Measurements from ENCODE around the gene TCF15.

The TCF15 gene

DNA sequence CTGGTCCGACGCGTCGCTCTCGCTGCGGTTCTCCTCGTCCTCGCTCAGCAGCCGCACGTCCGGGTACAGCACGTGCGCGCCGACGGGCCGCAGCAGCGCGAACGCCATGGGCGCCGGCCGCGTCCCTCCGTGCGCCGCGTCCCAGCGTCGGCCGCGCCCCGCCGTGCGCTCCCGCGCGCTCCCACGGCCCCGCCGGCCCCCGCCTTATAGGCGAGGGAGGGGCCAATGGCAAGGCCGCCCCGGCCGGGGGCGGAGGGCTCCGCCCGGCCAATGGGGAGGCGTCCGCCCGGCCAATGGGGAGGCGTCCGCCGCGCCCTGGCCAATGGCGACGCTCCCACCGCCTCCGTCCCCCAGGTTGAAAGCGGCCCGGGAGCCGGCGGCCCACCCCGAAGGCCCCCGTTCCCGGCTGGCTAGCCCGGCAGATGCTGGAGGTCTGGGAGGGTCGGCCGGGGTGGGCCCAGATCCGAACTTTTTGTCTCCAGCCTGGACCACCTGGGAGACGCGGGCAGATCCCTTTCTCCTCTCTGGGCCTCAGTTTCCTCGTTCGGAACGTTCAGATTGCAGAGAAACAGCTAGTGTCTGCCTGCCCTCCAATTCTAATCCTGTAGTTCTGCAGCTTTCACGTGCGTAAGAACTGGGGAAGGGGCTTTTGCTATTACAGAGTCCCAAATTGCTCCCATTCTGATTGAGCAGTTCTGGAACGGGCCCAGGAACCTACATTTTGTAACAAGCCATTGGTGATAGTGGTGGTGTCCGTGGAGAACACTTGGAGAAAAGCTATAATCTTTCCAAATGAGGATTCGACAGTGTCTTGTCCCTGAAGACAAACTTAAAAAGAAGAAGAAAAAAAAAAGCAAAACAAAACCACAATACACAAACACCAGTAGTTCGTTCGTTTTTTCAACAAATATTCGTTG lies at the start of gene TCF15:
Gene TCF15 (minus strand): TSS at position 180 of the 917 bp plus-strand sequence. CDS start 72 bp downstream, at position 108.
- peaks cover 0 to 52% (median 14%) of the 10 kb centered on the region in 5 donors for H3K4me1 ChIP-seq (ENCODE audit: control insufficient read depth in 5 of 5, insufficient read depth in 5 of 5, low read length in 5 of 5)
- H3K27ac ChIP-seq (ENCODE audit: low read depth, low read length) = peak within 1 kb of the TSS; percentile 63
- no peaks in the 10 kb centered on the region for H3K9me3 ChIP-seq (ENCODE audit: control insufficient read depth in 5 of 5, low read length in 5 of 5)
- H3K36me3 ChIP-seq (ENCODE audit: control insufficient read depth in 5 of 5, insufficient read depth in 5 of 5, low read length in 5 of 5) = no peaks in the 10 kb centered on the region
- H3K4me3 ChIP-seq (ENCODE audit: low read depth in 1 of 5, low read length in 5 of 5) = peak within 1 kb of the TSS; percentile 38 to 70 (median 65)
- peaks cover 30 to 53% (median 42%) of the 10 kb centered on the region in 5 donors for H3K27me3 ChIP-seq (ENCODE audit: control insufficient read depth in 5 of 5, insufficient read depth in 4 of 5, low read length in 5 of 5)
- peak within 1 kb of the TSS in 3 of 5 donors; percentile 19 to 77 (median 47) for H3K9ac ChIP-seq (ENCODE audit: low read length in 5 of 5)

DNA sequence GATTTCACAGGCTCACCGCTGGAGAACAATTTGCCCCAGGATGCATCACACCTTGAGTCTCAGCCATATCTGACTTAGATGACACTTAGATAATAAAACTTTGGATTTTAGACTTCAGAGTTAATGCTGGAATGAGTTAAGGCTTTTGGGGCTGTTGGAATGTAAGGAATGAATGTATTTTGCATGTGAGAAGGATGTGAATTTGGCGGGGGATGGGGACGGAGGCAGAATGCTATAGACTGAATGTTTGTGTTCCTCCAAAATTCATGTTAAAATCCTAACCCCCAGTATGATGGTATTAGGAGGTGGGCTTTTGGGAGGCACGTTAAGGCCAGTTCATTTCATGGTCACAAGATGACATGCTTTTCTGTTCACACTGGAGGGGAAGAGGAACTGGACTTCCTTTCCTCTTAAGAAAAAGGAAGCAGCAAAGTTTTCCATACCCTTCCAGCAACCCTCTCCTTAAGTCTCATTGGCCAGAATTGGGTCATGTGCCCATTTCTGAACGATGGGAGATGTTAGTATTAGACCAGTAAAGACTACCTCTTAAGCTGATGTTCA lies 48.7 kb upstream of the TCF15 start:
- H3K4me1 ChIP-seq (ENCODE audit: control insufficient read depth in 5 of 5, insufficient read depth in 5 of 5, low read length in 5 of 5) = peaks cover 2 to 40% (median 24%) of the 10 kb centered on the region in 5 donors
- no peak overlapping the region for H3K9ac ChIP-seq (ENCODE audit: low read length in 5 of 5)
- H3K4me3 ChIP-seq (ENCODE audit: low read depth in 1 of 5, low read length in 5 of 5) = no peak overlapping the region
- no peaks in the 10 kb centered on the region for H3K9me3 ChIP-seq (ENCODE audit: control insufficient read depth in 5 of 5, low read length in 5 of 5)
- H3K36me3 ChIP-seq (ENCODE audit: control insufficient read depth in 5 of 5, insufficient read depth in 5 of 5, low read length in 5 of 5) = no peaks in the 10 kb centered on the region
- H3K27me3 ChIP-seq (ENCODE audit: control insufficient read depth in 5 of 5, insufficient read depth in 4 of 5, low read length in 5 of 5) = peaks cover 18 to 47% (median 26%) of the 10 kb centered on the region in 5 donors
- no peak overlapping the region for H3K27ac ChIP-seq (ENCODE audit: low read depth, low read length)

- no peaks in the 10 kb centered on the region for H3K36me3 ChIP-seq (ENCODE audit: control insufficient read depth in 5 of 5, insufficient read depth in 5 of 5, low read length in 5 of 5)
- peaks cover 15 to 41% (median 21%) of the 10 kb centered on the region in 5 donors for H3K27me3 ChIP-seq (ENCODE audit: control insufficient read depth in 5 of 5, insufficient read depth in 4 of 5, low read length in 5 of 5)
- H3K4me1 ChIP-seq (ENCODE audit: control insufficient read depth in 5 of 5, insufficient read depth in 5 of 5, low read length in 5 of 5) = peaks cover 4 to 40% (median 24%) of the 10 kb centered on the region in 5 donors
Measured at GRCh38 chr20:658202-658601, 48.1 kb upstream of the TCF15 start.

GRCh38 chr20:655726-656624 lies 45.9 kb upstream of the TCF15 start:
- Histone ChIP-seq H3K9me3 (ENCODE audit: control insufficient read depth in 5 of 5, low read length in 5 of 5) (no peaks in the 10 kb centered on the region), H3K9ac (ENCODE audit: low read length in 5 of 5) (no peak overlapping the region), H3K4me3 (ENCODE audit: low read depth in 1 of 5, low read length in 5 of 5) (no peak overlapping the region), H3K27me3 (ENCODE audit: control insufficient read depth in 5 of 5, insufficient read depth in 4 of 5, low read length in 5 of 5) (peaks cover 0 to 19% (median 3%) of the 10 kb centered on the region in 5 donors), H3K4me1 (ENCODE audit: control insufficient read depth in 5 of 5, insufficient read depth in 5 of 5, low read length in 5 of 5) (peaks cover 12 to 46% (median 31%) of the 10 kb centered on the region in 5 donors), H3K27ac (ENCODE audit: low read depth, low read length) (no peak overlapping the region), H3K36me3 (ENCODE audit: control insufficient read depth in 5 of 5, insufficient read depth in 5 of 5, low read length in 5 of 5) (peaks cover 0 to under 1% (median 0%) of the 10 kb centered on the region in 5 donors)

More at GRCh38 chr20:658202-658601, 48.1 kb upstream of the TCF15 start:
- Histone ChIP-seq H3K9ac (ENCODE audit: low read length in 5 of 5) (no peak overlapping the region), H3K27ac (ENCODE audit: low read depth, low read length) (no peak overlapping the region), H3K4me3 (ENCODE audit: low read depth in 1 of 5, low read length in 5 of 5) (no peak overlapping the region), H3K9me3 (ENCODE audit: control insufficient read depth in 5 of 5, low read length in 5 of 5) (no peaks in the 10 kb centered on the region)

DNA sequence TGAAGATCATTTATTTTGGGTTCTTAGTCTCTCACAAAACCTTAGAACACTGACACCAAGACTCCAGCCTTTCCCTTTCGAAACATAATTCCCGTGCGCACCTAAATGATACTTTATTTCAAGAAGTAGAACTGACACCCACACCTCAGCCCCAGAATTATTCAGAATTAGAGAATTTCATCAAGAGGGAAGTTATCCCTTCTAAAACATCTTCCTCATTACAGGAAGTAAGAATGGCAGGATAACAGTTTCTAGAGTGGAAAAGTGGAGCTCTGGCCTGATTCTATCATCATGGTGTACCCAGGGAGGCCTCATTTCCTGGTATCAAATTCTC lies 44.3 kb upstream of the TCF15 start:
- no peaks in the 10 kb centered on the region for H3K9me3 ChIP-seq (ENCODE audit: control insufficient read depth in 5 of 5, low read length in 5 of 5)
- peaks cover 12 to 37% (median 27%) of the 10 kb centered on the region in 5 donors for H3K4me1 ChIP-seq (ENCODE audit: control insufficient read depth in 5 of 5, insufficient read depth in 5 of 5, low read length in 5 of 5)
- H3K9ac ChIP-seq (ENCODE audit: low read length in 5 of 5) = no peak overlapping the region
- peak overlapping the region in 1 of 5 donors; percentile 90 for H3K4me3 ChIP-seq (ENCODE audit: low read depth in 1 of 5, low read length in 5 of 5)
- H3K27ac ChIP-seq (ENCODE audit: low read depth, low read length) = no peak overlapping the region
- peaks cover 0 to 15% (median 10%) of the 10 kb centered on the region in 5 donors for H3K36me3 ChIP-seq (ENCODE audit: control insufficient read depth in 5 of 5, insufficient read depth in 5 of 5, low read length in 5 of 5)
- H3K27me3 ChIP-seq (ENCODE audit: control insufficient read depth in 5 of 5, insufficient read depth in 4 of 5, low read length in 5 of 5) = peaks cover 0 to 11% (median 0%) of the 10 kb centered on the region in 5 donors

- peaks cover 0 to 8% (median 0%) of the 10 kb centered on the region in 5 donors for H3K27me3 ChIP-seq (ENCODE audit: control insufficient read depth in 5 of 5, insufficient read depth in 4 of 5, low read length in 5 of 5)
- peaks cover 12 to 36% (median 26%) of the 10 kb centered on the region in 5 donors for H3K4me1 ChIP-seq (ENCODE audit: control insufficient read depth in 5 of 5, insufficient read depth in 5 of 5, low read length in 5 of 5)
- peak overlapping the region; percentile 55 to 79 (median 72) for H3K9ac ChIP-seq (ENCODE audit: low read length in 5 of 5)
- H3K4me3 ChIP-seq (ENCODE audit: low read depth in 1 of 5, low read length in 5 of 5) = peak overlapping the region; percentile 77 to 92 (median 90)
- H3K9me3 ChIP-seq (ENCODE audit: control insufficient read depth in 5 of 5, low read length in 5 of 5) = no peaks in the 10 kb centered on the region
- H3K27ac ChIP-seq (ENCODE audit: low read depth, low read length) = peak overlapping the region; percentile 77
- peaks cover 0 to 19% (median 14%) of the 10 kb centered on the region in 5 donors for H3K36me3 ChIP-seq (ENCODE audit: control insufficient read depth in 5 of 5, insufficient read depth in 5 of 5, low read length in 5 of 5)
Measured at GRCh38 chr20:653590-654416, 43.7 kb upstream of the TCF15 start.

DNA sequence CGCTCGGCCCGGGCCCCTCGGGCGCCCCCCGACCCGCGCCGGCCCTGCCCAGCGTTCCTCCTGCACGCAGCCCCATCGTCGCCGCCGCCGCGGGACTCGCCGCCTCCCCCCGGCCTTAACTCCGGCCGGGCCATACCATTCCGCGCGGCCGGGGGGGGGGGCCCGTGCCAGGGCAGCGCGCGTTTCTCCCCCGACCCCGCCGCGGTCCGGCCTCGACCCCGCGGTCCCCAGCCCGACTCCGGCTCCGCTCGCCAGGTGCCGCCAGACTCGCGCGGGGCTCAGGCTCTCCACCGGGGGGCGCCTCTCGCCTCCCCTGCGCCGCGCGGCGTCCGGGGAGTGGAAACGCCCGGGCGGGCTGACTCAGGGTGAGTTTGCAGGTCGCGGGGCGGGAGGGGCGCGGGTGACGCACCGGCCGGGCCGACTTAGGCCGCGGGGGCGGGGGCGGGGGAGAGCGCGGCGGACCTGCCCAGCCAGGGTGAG lies 43.0 kb upstream of the TCF15 start, which contains the start of gene SRXN1:
Gene SRXN1 (minus strand): TSS at position 91 of the 480 bp plus-strand sequence. CDS start 15 bp downstream, at position 76.
- Histone ChIP-seq H3K27me3 (ENCODE audit: control insufficient read depth in 5 of 5, insufficient read depth in 4 of 5, low read length in 5 of 5) (peaks cover 0 to 5% (median 0%) of the 10 kb centered on the region in 5 donors), H3K4me3 (ENCODE audit: low read depth in 1 of 5, low read length in 5 of 5) (peak within 1 kb of the TSS; percentile 89 to 93 (median 92)), H3K9me3 (ENCODE audit: control insufficient read depth in 5 of 5, low read length in 5 of 5) (no peaks in the 10 kb centered on the region), H3K36me3 (ENCODE audit: control insufficient read depth in 5 of 5, insufficient read depth in 5 of 5, low read length in 5 of 5) (peaks cover under 1 to 26% (median 21%) of the 10 kb centered on the region in 5 donors), H3K27ac (ENCODE audit: low read depth, low read length) (peak within 1 kb of the TSS; percentile 77), H3K9ac (ENCODE audit: low read length in 5 of 5) (peak within 1 kb of the TSS; percentile 72 to 88 (median 79)), H3K4me1 (ENCODE audit: control insufficient read depth in 5 of 5, insufficient read depth in 5 of 5, low read length in 5 of 5) (peaks cover 12 to 29% (median 26%) of the 10 kb centered on the region in 5 donors)

DNA sequence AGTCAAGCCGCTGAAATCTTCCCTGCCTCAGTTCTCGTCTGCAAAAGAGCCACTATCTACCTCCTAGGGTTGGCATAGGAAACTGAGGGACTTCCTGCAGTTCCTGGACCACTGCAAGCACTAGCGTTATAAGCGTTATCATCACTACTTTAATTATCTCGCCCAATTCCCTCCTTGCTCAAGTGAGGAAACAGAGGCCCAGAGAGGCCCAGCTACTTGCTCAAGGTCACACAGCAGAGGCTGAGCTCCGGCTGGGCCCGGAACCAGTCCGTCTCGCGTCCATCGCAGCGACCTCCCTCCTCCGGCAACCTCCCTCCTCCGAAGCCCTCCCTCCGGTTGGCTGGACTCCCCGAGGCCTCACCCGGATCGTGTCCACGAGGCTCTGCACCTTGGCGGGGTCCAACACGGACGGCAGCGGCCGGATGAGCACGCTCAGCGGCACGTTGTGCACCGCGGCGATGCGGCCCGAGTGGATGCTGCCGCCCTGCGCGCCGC lies 42.6 kb upstream of the TCF15 start:
- Histone ChIP-seq H3K4me3 (ENCODE audit: low read depth in 1 of 5, low read length in 5 of 5) (peak overlapping the region; percentile 77 to 93 (median 89)), H3K9me3 (ENCODE audit: control insufficient read depth in 5 of 5, low read length in 5 of 5) (peaks cover 0 to 4% (median 0%) of the 10 kb centered on the region in 5 donors), H3K9ac (ENCODE audit: low read length in 5 of 5) (peak overlapping the region; percentile 72 to 88 (median 75)), H3K27ac (ENCODE audit: low read depth, low read length) (peak overlapping the region; percentile 77), H3K36me3 (ENCODE audit: control insufficient read depth in 5 of 5, insufficient read depth in 5 of 5, low read length in 5 of 5) (peaks cover 6 to 31% (median 26%) of the 10 kb centered on the region in 5 donors), H3K4me1 (ENCODE audit: control insufficient read depth in 5 of 5, insufficient read depth in 5 of 5, low read length in 5 of 5) (peaks cover 12 to 29% (median 26%) of the 10 kb centered on the region in 5 donors), H3K27me3 (ENCODE audit: control insufficient read depth in 5 of 5, insufficient read depth in 4 of 5, low read length in 5 of 5) (peaks cover 0 to 3% (median 0%) of the 10 kb centered on the region in 5 donors)

Measured in subcutaneous abdominal adipose tissue (tissue), 5 donors.